LNCAP (cell line): ENCODE results near the gene NFIA.

Experiments
- CTCF ChIP-seq: fragments of 450-650 bp; IDR thresholded peaks from 2 replicates; pipeline ENCODE4 v1.5.1; 2017; ENCODE audit warnings: mild to moderate bottlenecking

NFIA gene

GRCh38 chr1:61210435-61211154 lies 128.2 kb downstream of the NFIA start:
- TF ChIP-seq CTCF: no peak; the same call in 1 of the 2 replicates

GRCh38 chr1:61213245-61214011 lies 131.1 kb downstream of the NFIA start:
- no peak for TF ChIP-seq CTCF

- TF ChIP-seq CTCF: no peak
Observed at GRCh38 chr1:61215119-61215518, 132.8 kb downstream of the NFIA start.

- TF ChIP-seq CTCF: no peak
Observed at GRCh38 chr1:61215676-61216289, 133.4 kb downstream of the NFIA start.

- no peak for TF ChIP-seq CTCF
Observed at GRCh38 chr1:61220536-61220935, 138.2 kb downstream of the NFIA start.

- TF ChIP-seq CTCF: no peak
Observed at GRCh38 chr1:61221642-61222041, 139.3 kb downstream of the NFIA start.

GRCh38 chr1:61222240-61222639 lies 139.9 kb downstream of the NFIA start:
- no peak for TF ChIP-seq CTCF
